ENCODE data around the gene RUBCNL. TPM values are rescaled to one million over a fixed set of nuclear protein-coding genes. Genes with fewer than 3 reads are reported as not detected.

RUBCNL gene
- total RNA-seq, 1 donor from 2014 or later, result 0.80 TPM

DNA sequence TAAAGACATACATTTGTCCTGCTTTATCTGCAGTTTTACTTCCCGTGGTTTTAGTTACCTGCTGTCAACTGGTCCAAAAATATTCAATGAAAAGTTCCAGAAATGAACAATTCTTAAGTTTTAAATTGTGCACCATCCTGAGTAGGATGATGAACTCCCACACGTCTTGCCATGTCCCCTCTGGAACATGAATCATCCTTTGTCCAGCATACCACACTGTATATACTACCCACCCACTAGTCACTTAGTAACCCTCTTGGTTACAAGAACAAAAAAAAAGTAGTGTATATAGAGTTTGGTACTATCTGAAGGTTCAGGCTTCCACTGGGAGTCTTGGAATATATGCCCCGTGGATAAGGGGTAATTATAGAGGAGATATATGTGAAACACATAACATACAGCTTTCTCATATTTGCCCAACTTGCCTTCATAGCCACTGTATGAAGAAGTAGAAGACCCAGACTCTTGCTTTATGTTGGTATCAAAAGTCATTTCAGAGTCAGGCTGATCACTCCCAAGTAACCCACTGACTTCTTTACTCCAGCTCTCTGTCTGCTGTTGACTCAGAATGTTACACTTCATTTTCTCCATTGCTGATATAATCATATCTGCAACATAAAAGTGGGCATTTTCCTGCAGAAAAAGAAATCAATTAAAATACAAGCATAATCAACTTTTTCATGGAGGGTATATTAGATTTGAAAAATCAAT is 19.3 kb downstream of the RUBCNL start:
- Histone ChIP-seq H3K27me3 (no peaks in the 10 kb centered on the region), H3K79me2 (ENCODE audit: low read depth) (no peaks in the 10 kb centered on the region), H3K4me3 (no peak overlapping the region), H3K36me3 (no peaks in the 10 kb centered on the region), H3F3A (ENCODE audit: low read depth) (no peaks in the 10 kb centered on the region), H3K9me3 (ENCODE audit: low read depth) (no peaks in the 10 kb centered on the region), H3K4me2 (no peak overlapping the region), H3K4me1 (peaks cover 6% of the 10 kb centered on the region), H3K9ac (no peak overlapping the region), H2AFZ (replicated peaks) (no peak overlapping the region), H3K27ac (no peak overlapping the region), H4K20me1 (ENCODE audit: low read depth) (no peaks in the 10 kb centered on the region)
- Mint-ChIP-seq H3K9me3 (no peaks in the 10 kb centered on the region), H3K4me1 (no peaks in the 10 kb centered on the region), H3K36me3 (no peaks in the 10 kb centered on the region), H3K27me3 (ENCODE audit: insufficient read depth, low read depth) (peaks cover 5% of the 10 kb centered on the region), H3K4me3 (no peak overlapping the region), H3K27ac (no peak overlapping the region)
- TF ChIP-seq, protein P1, sequence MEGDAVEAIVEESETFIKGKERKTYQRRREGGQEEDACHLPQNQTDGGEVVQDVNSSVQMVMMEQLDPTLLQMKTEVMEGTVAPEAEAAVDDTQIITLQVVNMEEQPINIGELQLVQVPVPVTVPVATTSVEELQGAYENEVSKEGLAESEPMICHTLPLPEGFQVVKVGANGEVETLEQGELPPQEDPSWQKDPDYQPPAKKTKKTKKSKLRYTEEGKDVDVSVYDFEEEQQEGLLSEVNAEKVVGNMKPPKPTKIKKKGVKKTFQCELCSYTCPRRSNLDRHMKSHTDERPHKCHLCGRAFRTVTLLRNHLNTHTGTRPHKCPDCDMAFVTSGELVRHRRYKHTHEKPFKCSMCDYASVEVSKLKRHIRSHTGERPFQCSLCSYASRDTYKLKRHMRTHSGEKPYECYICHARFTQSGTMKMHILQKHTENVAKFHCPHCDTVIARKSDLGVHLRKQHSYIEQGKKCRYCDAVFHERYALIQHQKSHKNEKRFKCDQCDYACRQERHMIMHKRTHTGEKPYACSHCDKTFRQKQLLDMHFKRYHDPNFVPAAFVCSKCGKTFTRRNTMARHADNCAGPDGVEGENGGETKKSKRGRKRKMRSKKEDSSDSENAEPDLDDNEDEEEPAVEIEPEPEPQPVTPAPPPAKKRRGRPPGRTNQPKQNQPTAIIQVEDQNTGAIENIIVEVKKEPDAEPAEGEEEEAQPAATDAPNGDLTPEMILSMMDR (IDR thresholded peaks at IDR 0.05), result no peak
- TF ChIP-seq EZH2phosphoT487 (IDR thresholded peaks at IDR 0.05) (no peak), EZH2 (IDR thresholded peaks at IDR 0.05) (no peak)
- no peak for DNase-seq (ENCODE audit: low spot score)

DNA sequence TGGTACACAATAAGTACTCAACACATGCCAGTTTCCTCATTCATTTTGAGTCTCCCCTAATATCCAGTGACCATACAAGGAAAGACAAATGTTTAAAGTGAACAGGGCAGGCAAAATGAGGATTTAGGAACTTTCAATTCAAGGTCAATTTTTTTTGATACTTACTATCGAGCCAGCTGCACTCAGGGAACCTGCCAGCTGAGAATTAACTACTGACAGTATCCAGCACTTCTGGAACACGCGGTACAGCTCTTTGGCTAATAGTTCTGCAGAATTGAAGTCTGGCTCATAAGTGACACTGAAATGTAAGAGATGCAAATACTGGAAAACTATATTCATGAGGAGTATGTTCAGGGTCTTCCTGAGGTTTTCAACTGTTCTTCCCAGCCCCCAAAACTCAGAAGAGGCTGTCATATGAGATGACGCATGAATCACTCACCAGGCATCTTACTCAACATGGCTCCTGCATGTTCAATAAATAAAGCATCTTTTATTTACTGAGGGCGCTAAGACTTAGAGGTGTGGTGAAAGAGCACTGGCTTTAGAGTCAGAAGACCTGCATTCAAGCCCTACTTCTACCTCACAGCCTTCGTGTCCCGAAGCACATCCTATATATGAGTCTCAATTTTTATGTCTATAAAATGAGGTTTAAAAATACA is 25.6 kb downstream of the RUBCNL start:
- no peaks in the 10 kb centered on the region for H4K20me1 ChIP-seq (ENCODE audit: low read depth)
- H3K4me2 ChIP-seq, result no peak overlapping the region
- Mint-ChIP-seq H3K27me3 (ENCODE audit: insufficient read depth, low read depth) (peaks cover 2% of the 10 kb centered on the region), H3K9me3 (no peaks in the 10 kb centered on the region), H3K27ac (no peak overlapping the region), H3K36me3 (no peaks in the 10 kb centered on the region), H3K4me1 (no peaks in the 10 kb centered on the region), H3K4me3 (no peak overlapping the region)
- no peak overlapping the region for H2AFZ ChIP-seq (replicated peaks)
- TF ChIP-seq EZH2 (IDR thresholded peaks at IDR 0.05) (no peak), EZH2phosphoT487 (IDR thresholded peaks at IDR 0.05) (no peak)
- TF ChIP-seq, protein P1 (IDR thresholded peaks at IDR 0.05), result no peak
- no peaks in the 10 kb centered on the region for H3K27me3 ChIP-seq
- no peaks in the 10 kb centered on the region for H3K4me1 ChIP-seq
- no peaks in the 10 kb centered on the region for H3K36me3 ChIP-seq
- DNase-seq (ENCODE audit: low spot score), result no peak
- no peaks in the 10 kb centered on the region for H3F3A ChIP-seq (ENCODE audit: low read depth)
- H3K79me2 ChIP-seq (ENCODE audit: low read depth), result no peaks in the 10 kb centered on the region
- H3K9me3 ChIP-seq (ENCODE audit: low read depth), result no peaks in the 10 kb centered on the region
- H3K27ac ChIP-seq, result no peak overlapping the region
- no peak overlapping the region for H3K9ac ChIP-seq
- H3K4me3 ChIP-seq, result no peak overlapping the region

DNA sequence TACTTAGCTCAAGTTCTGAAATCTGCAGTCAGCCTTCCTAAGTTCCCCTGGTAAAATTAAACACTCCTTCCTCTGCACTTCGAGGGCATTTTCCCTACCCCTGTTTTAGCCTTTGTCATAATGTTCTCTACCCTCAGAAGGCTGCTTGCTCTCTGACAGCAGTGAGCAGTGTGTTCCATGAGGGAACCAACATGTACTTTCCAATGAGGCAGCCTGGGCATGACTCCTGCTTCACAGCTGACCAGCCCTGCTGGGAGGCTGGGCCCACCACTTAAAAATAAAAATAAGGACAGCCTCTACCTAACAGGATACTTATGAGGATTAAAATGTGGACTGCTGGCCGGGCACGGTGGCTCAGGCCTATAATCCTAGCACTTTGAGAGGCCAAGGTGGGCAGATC is 26.4 kb downstream of the RUBCNL start:
- Histone ChIP-seq H3K4me3 (no peak overlapping the region), H3K27me3 (no peaks in the 10 kb centered on the region), H3F3A (ENCODE audit: low read depth) (no peaks in the 10 kb centered on the region), H3K9me3 (ENCODE audit: low read depth) (no peaks in the 10 kb centered on the region), H3K4me2 (no peak overlapping the region), H3K27ac (no peak overlapping the region), H3K36me3 (no peaks in the 10 kb centered on the region), H3K79me2 (ENCODE audit: low read depth) (no peaks in the 10 kb centered on the region), H2AFZ (replicated peaks) (no peak overlapping the region), H3K9ac (no peak overlapping the region), H4K20me1 (ENCODE audit: low read depth) (no peaks in the 10 kb centered on the region), H3K4me1 (no peaks in the 10 kb centered on the region)
- no peak for DNase-seq (ENCODE audit: low spot score)
- H3K36me3 Mint-ChIP-seq, result no peaks in the 10 kb centered on the region
- no peak overlapping the region for H3K4me3 Mint-ChIP-seq
- TF ChIP-seq, protein P1 (IDR thresholded peaks at IDR 0.05), result no peak
- no peak for TF ChIP-seq EZH2 (IDR thresholded peaks at IDR 0.05)
- no peak for TF ChIP-seq EZH2phosphoT487 (IDR thresholded peaks at IDR 0.05)
- no peaks in the 10 kb centered on the region for H3K9me3 Mint-ChIP-seq
- H3K27me3 Mint-ChIP-seq (ENCODE audit: insufficient read depth, low read depth), result peaks cover 2% of the 10 kb centered on the region
- no peak overlapping the region for H3K27ac Mint-ChIP-seq
- H3K4me1 Mint-ChIP-seq, result no peaks in the 10 kb centered on the region
